ENCODE measurements around the gene CXCR1.
"Not testable (repeated sequence)": the region's sequence is repeated elsewhere in the genome, so short reads cannot be mapped to it uniquely, and the experiment has no call there.

CXCR1 gene

DNA sequence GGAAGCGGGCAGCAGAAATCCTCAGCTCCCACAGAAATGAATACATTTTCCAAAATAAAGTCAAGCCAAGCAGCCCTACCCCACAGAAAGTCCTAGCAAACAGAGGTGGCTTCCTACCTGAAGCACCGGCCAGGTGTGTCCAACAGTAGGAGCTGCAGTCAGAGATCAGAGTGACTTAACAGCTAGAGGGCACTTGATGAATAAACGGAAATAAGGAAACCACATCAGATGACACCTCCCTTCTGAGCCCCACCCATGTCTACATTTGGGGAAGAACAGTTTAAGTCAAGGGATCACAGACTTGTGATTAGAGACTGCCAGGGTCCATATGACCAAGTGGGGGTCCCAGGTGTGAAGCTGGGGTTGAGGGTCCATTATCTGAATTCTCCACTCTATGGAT, at the start of gene CXCR1:
Gene CXCR1, minus strand, starts transcription at position 172 of the 400 bp plus-strand sequence. CDS start 1,751 bp downstream, outside the sequence.
- no peak for FAIRE-seq

GRCh38 chr2:218216336-218216673, 49.5 kb upstream of the CXCR1 start:
- FAIRE-seq, result no peak

DNA sequence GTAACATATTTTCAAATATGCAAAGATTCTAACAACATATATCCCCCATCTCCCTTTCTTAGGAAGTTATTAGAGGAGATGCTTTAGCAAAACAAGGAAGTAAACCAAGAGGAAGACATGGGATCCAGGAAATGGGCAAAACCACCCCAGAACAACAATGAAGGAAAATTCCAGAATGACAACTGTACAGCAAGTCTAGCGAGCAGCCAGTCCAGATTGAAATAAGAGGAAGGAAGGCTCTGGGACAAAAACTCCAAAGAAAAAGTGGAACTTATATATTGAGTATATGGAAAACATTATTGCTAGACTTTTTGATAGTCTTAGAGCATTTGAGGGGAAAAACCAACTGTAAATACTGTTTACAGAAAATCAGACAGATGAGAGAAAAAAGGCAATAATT, 47.4 kb upstream of the CXCR1 start:
- no peak for FAIRE-seq

GRCh38 chr2:218209078-218209477, 42.3 kb upstream of the CXCR1 start:
- FAIRE-seq, result no peak

GRCh38 chr2:218202266-218202665, 35.5 kb upstream of the CXCR1 start:
- no peak for FAIRE-seq

DNA sequence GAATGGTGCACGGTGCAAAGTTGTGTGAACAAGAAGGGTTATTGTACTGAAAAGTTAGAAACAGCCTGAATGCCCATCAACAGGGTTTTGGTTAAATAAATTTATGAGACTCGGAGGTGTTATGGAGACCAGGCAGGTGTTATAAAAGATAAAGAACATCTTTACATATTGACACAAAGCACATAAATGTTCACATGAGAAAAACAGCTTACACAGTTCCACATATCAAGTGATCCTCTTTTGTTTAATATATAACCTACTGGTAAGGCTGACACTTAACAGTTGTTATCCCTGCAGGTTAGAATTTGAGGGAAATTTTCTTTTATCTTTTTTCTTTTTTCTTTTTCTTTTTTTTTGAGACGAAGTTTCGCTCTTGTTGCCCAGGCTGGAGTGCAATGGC, 30.2 kb upstream of the CXCR1 start:
- no peak for FAIRE-seq

- FAIRE-seq, result no peak
Observed at GRCh38 chr2:218194880-218195279, 28.1 kb upstream of the CXCR1 start.

- no peak for FAIRE-seq
Observed at GRCh38 chr2:218193701-218194100, 26.9 kb upstream of the CXCR1 start.

- no peak for FAIRE-seq
Observed at GRCh38 chr2:218192902-218193430, 26.2 kb upstream of the CXCR1 start.

- no peak for FAIRE-seq
Observed at GRCh38 chr2:218188528-218188927, 21.8 kb upstream of the CXCR1 start.

- no peak for FAIRE-seq
Observed at GRCh38 chr2:218187296-218188015, 20.7 kb upstream of the CXCR1 start.

DNA sequence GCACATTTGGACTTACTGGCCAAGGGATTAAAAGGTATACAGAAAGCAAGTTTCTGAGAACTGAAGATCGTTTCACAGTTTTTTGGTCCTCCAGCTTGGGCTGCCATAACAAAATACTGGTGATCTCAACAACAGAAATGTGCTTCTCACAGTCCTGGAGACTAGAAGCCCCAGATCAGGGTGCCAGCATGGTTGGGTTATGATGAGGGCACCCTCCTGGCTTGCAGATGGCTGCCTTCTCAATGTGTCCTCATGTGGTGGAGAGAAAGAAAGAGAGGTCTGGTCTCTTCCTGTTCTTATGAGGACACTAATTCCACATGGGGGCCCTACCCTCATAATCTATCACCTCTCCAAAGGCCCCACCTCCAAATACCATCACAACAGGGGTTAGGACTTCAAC, 20.1 kb upstream of the CXCR1 start:
- no peak for FAIRE-seq

DNA sequence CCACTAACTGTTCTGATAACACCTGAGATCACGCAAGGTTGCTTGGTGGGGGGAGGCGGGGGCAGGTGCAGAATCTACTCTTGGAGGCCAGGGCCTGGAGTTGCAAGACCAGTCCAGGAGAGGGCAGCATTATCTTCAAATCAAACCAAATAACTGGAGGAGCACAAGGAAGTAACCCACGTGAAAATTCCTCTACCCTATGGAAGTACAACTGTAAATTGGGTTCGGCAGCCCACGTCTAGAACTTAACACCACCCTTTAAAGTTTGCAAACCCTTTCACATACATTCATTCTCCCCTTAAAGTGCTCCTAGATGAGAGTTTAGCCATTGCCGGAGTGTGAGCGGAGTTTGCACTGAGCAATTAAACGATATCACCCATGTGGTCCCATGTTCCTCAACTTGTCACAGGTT, 19.6 kb upstream of the CXCR1 start:
- no peak for FAIRE-seq

GRCh38 chr2:218184331-218184730, 17.6 kb upstream of the CXCR1 start:
- no peak for FAIRE-seq

- peak; percentile 55 for FAIRE-seq
Observed at GRCh38 chr2:218180467-218181114, 13.8 kb upstream of the CXCR1 start.

- no peak for FAIRE-seq
Observed at GRCh38 chr2:218179782-218180181, 13.0 kb upstream of the CXCR1 start.

DNA sequence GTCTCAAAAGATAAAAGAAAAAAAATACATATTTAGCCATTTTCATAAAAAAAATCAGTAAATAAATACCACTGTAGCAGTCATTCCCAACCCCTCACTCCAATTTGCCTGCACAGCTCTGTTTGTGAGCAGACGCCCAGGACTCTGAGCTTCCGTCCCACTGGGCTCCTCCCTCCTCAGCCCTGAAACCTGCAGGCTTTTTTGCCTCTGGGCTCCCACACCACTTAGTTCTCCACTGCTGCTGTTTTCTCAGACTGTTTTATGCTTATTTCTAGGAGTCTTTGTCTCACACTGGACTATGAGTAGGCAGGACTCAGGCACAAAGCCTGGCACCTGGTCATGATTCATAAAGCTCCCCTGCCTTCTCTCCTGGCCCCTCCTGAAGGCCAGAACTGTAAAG, 6.1 kb upstream of the CXCR1 start:
- FAIRE-seq, result no peak

- not testable (repeated sequence) for FAIRE-seq
Observed at GRCh38 chr2:218171744-218172143, 5.0 kb upstream of the CXCR1 start.

- no peak for FAIRE-seq
Observed at GRCh38 chr2:218169757-218170546, 3.2 kb upstream of the CXCR1 start.

GRCh38 chr2:218168635-218169462, 2.1 kb upstream of the CXCR1 start:
- FAIRE-seq, result no peak

- FAIRE-seq, result no peak
Observed at GRCh38 chr2:218168016-218168415, 1.3 kb upstream of the CXCR1 start.

DNA sequence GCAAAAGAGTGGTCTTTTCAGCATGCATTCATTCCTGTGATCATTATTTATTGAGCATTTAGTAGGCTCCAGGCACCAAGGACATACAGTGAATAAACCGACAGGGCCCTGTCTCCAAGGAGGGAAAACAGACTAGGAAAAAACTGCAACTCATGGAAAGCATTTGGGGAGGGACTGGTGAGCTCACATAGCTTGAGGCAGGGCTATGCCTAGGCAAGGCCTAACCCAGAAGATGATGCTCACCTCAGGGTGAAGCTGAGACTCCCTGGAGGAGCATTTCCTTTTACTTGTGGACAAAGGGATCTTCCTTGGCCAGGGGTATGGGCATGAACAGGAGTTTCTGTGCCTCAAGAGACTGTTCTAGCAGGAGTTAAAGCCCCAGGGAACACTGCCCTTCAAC, 3.9 kb downstream of the CXCR1 start:
- no peak for FAIRE-seq

DNA sequence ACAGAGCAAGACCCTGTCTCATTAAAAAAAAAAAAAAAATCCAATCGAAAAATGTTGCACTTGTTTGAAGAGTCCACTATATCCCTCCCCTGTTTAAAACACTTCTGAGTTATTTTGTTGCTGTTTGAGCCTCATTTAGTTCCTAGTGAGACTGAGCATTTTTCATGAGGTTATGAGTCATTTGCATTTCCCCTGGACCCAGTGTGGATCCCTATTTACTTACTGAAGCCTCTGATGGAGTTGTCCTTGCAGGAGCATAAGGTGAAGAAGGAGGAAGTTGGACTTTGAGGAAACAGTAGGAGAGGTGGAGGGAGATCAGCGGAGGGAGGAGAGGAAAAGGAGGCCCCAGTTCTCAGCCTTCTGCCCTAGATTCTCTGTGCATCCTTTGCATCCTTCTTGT, 5.1 kb downstream of the CXCR1 start:
- no peak for FAIRE-seq
